Right ventricle myocardium superior (tissue), 1 donor: ENCODE measurements around the gene PUS10. TPM values are rescaled to one million over a fixed set of nuclear protein-coding genes. Genes with fewer than 3 reads are reported as not detected.

Source experiments
- ATAC-seq: fragments of 200-7000 bp; cut with Tn5 transposase; one replicate; pipeline ENCODE4 v1.9.1; 2020; ENCODE audit warnings: mild to moderate bottlenecking; ENCODE audit not compliant: poor library complexity
- DNase-seq: peaks from one replicate; pipeline ENCODE4 v3.0.0-alpha.2; 2020
- intact Hi-C: fragments of 100-400 bp; cut with DNase I; formaldehyde crosslinking; loops from one replicate; pipeline ENCODE4 v1.11.2; 2022
- total RNA-seq: library from RNA; stranded (reverse); fragmentation: NEBNext Ultra II Directional; extraction: Animal tissue kit (Norgen Biotek cat#: 25700); gene quantifications from one replicate; pipeline ENCODE4 v1.2.1, GENCODE V29; 2021
- donor health status: DM: no; HTN: yes; CAD: no; lungs with severe emphysema.

The PUS10 gene
- total RNA-seq, 1 donor from 2014 or later, result 5.0 TPM

- ATAC-seq (no peak), DNase-seq (no peak)
- intact Hi-C loops, result no loop called here
Observed at GRCh38 chr2:60977562-60977895, 40.5 kb downstream of the PUS10 start.

GRCh38 chr2:60976875-60977561 is 41.0 kb downstream of the PUS10 start:
- DNase-seq (no peak), ATAC-seq (no peak)
- intact Hi-C loops, result no loop called here

- DNase-seq (no peak), ATAC-seq (no peak)
- intact Hi-C loops, result no loop called here
Observed at GRCh38 chr2:60976256-60976850, 41.7 kb downstream of the PUS10 start.

- DNase-seq (no peak), ATAC-seq (no peak)
- intact Hi-C loops, result no loop called here
Observed at GRCh38 chr2:60974652-60975051, 43.4 kb downstream of the PUS10 start.

GRCh38 chr2:60973705-60974104 is 44.4 kb downstream of the PUS10 start:
- intact Hi-C loops, result no loop called here
- DNase-seq (no peak), ATAC-seq (no peak)

GRCh38 chr2:60972889-60973656 is 45.0 kb downstream of the PUS10 start:
- ATAC-seq (no peak), DNase-seq (no peak)
- intact Hi-C loops, result no loop called here

- ATAC-seq, result no peak
- no peak for DNase-seq
- intact Hi-C loops, result no loop called here
Observed at GRCh38 chr2:60966507-60967405, 51.3 kb downstream of the PUS10 start.

- ATAC-seq, result no peak
- DNase-seq, result no peak
- intact Hi-C loops, result no loop called here
Observed at GRCh38 chr2:60965499-60965785, 52.6 kb downstream of the PUS10 start.

GRCh38 chr2:60964651-60965498 is 53.2 kb downstream of the PUS10 start:
- no peak for ATAC-seq
- intact Hi-C loops, result no loop called here
- no peak for DNase-seq

GRCh38 chr2:60963190-60963589 is 54.9 kb downstream of the PUS10 start:
- intact Hi-C loops, result no loop called here
- ATAC-seq (no peak), DNase-seq (no peak)

GRCh38 chr2:60962528-60962927 is 55.5 kb downstream of the PUS10 start:
- intact Hi-C loops, result no loop called here
- no peak for ATAC-seq
- no peak for DNase-seq

- no peak for ATAC-seq
- intact Hi-C loops, result no loop called here
- DNase-seq, result no peak
Observed at GRCh38 chr2:60961457-60961856, 56.6 kb downstream of the PUS10 start.

- intact Hi-C loops, result no loop called here
- ATAC-seq (no peak), DNase-seq (no peak)
Observed at GRCh38 chr2:60960706-60961105, 57.3 kb downstream of the PUS10 start.

GRCh38 chr2:60959501-60959900 is 58.6 kb downstream of the PUS10 start:
- ATAC-seq, result no peak
- DNase-seq, result no peak
- intact Hi-C loops, result no loop called here

- intact Hi-C loops, result no loop called here
- DNase-seq (no peak), ATAC-seq (no peak)
Observed at GRCh38 chr2:60958800-60959199, 59.3 kb downstream of the PUS10 start.

GRCh38 chr2:60958361-60958760 is 59.7 kb downstream of the PUS10 start:
- no peak for ATAC-seq
- DNase-seq, result no peak
- intact Hi-C loops, result no loop called here

GRCh38 chr2:60957643-60958042 is 60.4 kb downstream of the PUS10 start:
- intact Hi-C loops, result no loop called here
- ATAC-seq (no peak), DNase-seq (no peak)

GRCh38 chr2:60957224-60957623 is 60.8 kb downstream of the PUS10 start:
- DNase-seq (no peak), ATAC-seq (no peak)
- intact Hi-C loops, result no loop called here

- ATAC-seq, result no peak
- no peak for DNase-seq
- intact Hi-C loops, result no loop called here
Observed at GRCh38 chr2:60954139-60954538, 63.9 kb downstream of the PUS10 start.
